HPDE6-E6E7 (cell line): ENCODE results near the gene GABBR2.

ENCODE experiments used
- DNase-seq: peaks from one replicate; pipeline ENCODE4 v3.0.0; 2011; ENCODE audit warnings: missing footprints; ENCODE audit errors: extremely low spot score

GABBR2 gene

GRCh38 chr9:98708933-98709911 is at the start of gene GABBR2:
Gene GABBR2, minus strand, starts transcription at chr9:98708935. Its CDS starts 198 bp downstream, at chr9:98708737.
- DNase-seq, result no peak

GRCh38 chr9:98755006-98755618 is 46.4 kb upstream of the GABBR2 start:
- no peak for DNase-seq

GRCh38 chr9:98751210-98751609 is 42.5 kb upstream of the GABBR2 start:
- DNase-seq, result no peak

- no peak for DNase-seq
These were observed 41.8 kb upstream of the GABBR2 start for GRCh38 chr9:98750364-98751060.

- DNase-seq, result no peak
These were observed 38.7 kb upstream of the GABBR2 start for GRCh38 chr9:98747476-98747875.

GRCh38 chr9:98745470-98745869 is 36.7 kb upstream of the GABBR2 start:
- DNase-seq, result no peak

- DNase-seq, result no peak
These were observed 35.3 kb upstream of the GABBR2 start for GRCh38 chr9:98743818-98744611.

GRCh38 chr9:98743329-98743728 is 34.6 kb upstream of the GABBR2 start:
- no peak for DNase-seq

- DNase-seq, result peak; percentile 38
These were observed 33.9 kb upstream of the GABBR2 start for GRCh38 chr9:98742325-98743280.

- no peak for DNase-seq
These were observed 31.6 kb upstream of the GABBR2 start for GRCh38 chr9:98740226-98740881.

GRCh38 chr9:98738741-98739140 is 30.0 kb upstream of the GABBR2 start:
- no peak for DNase-seq

GRCh38 chr9:98736226-98736625 is 27.5 kb upstream of the GABBR2 start:
- DNase-seq, result no peak

GRCh38 chr9:98732801-98733200 is 24.1 kb upstream of the GABBR2 start:
- DNase-seq, result peak; percentile 34

GRCh38 chr9:98732091-98732490 is 23.4 kb upstream of the GABBR2 start:
- DNase-seq, result no peak

GRCh38 chr9:98730871-98731270 is 22.1 kb upstream of the GABBR2 start:
- DNase-seq, result no peak

- DNase-seq, result no peak
These were observed 19.8 kb upstream of the GABBR2 start for GRCh38 chr9:98728500-98728899.

- no peak for DNase-seq
These were observed 18.7 kb upstream of the GABBR2 start for GRCh38 chr9:98727428-98727827.

GRCh38 chr9:98726735-98727134 is 18.0 kb upstream of the GABBR2 start:
- DNase-seq, result no peak

GRCh38 chr9:98724810-98725530 is 16.2 kb upstream of the GABBR2 start:
- no peak for DNase-seq
